ENCODE data around the gene GABRE. TPM values are rescaled to one million over a fixed set of nuclear protein-coding genes. Genes with fewer than 3 reads are reported as not detected.

The GABRE gene
- total and polyA plus RNA-seq, 2 of the 13 experiments (the other 11 are each of a cell fraction or from before 2014, with no cell fraction given): 12.2 to 66.2 TPM

GRCh38 chrX:151970661-151971060 is 3.8 kb downstream of the GABRE start (continued):
- TF ChIP-seq ZNF609 (CRISPR knock-in tag; IDR thresholded peaks at IDR 0.05; ENCODE audit: borderline replicate concordance) (peak; percentile 43), RCOR2 (CRISPR knock-in tag; IDR thresholded peaks at IDR 0.05) (0 out of 2 replicates have a peak, but pooled peaks have one; percentile 48), CBX5 (CRISPR knock-in tag; IDR thresholded peaks at IDR 0.05; ENCODE audit: borderline replicate concordance) (peak; percentile 22; the same call in 1 of the 2 replicates), SALL1 (CRISPR knock-in tag; IDR thresholded peaks at IDR 0.05) (peak; percentile 94), ARNT2 (CRISPR knock-in tag; IDR thresholded peaks at IDR 0.05; ENCODE audit: low read depth) (peak; percentile 55; the same call in 1 of the 2 replicates), ZNF558 (CRISPR knock-in tag; IDR thresholded peaks at IDR 0.05; ENCODE audit: borderline replicate concordance) (no peak), SOX6 (IDR thresholded peaks at IDR 0.05) (no peak), SOX6 (CRISPR knock-in tag; IDR thresholded peaks at IDR 0.05) (peak; percentile 68), ZNF263 (CRISPR knock-in tag; IDR thresholded peaks at IDR 0.05) (peak; percentile 97), RXRA (CRISPR knock-in tag; IDR thresholded peaks at IDR 0.05) (peak; percentile 71), SKIL (CRISPR knock-in tag; IDR thresholded peaks at IDR 0.05; ENCODE audit: borderline replicate concordance) (0 out of 2 replicates have a peak, but pooled peaks have one; percentile 53), BHLHE40 (IDR thresholded peaks at IDR 0.05; ENCODE audit: low read length) (no peak), RARA (CRISPR knock-in tag; IDR thresholded peaks at IDR 0.05) (peak; percentile 81), RNF219 (CRISPR knock-in tag; IDR thresholded peaks at IDR 0.05) (no peak), CEBPB (IDR thresholded peaks at IDR 0.05; ENCODE audit: borderline replicate concordance, low read depth, low read length) (peak; percentile 93), NFIC (IDR thresholded peaks at IDR 0.05; ENCODE audit: low read length) (0 out of 2 replicates have a peak, but pooled peaks have one; percentile 35), ELF3 (CRISPR knock-in tag; IDR thresholded peaks at IDR 0.05) (peak; percentile 73), NCOR1 (IDR thresholded peaks at IDR 0.05; ENCODE audit: borderline replicate concordance, low read length) (peak; percentile 53; the same call in 1 of the 2 replicates)
- TF ChIP-seq, protein P1, sequence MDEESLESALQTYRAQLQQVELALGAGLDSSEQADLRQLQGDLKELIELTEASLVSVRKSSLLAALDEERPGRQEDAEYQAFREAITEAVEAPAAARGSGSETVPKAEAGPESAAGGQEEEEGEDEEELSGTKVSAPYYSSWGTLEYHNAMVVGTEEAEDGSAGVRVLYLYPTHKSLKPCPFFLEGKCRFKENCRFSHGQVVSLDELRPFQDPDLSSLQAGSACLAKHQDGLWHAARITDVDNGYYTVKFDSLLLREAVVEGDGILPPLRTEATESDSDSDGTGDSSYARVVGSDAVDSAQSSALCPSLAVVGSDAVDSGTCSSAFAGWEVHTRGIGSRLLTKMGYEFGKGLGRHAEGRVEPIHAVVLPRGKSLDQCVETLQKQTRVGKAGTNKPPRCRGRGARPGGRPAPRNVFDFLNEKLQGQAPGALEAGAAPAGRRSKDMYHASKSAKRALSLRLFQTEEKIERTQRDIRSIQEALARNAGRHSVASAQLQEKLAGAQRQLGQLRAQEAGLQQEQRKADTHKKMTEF (CRISPR knock-in tag; IDR thresholded peaks at IDR 0.05): peak; percentile 65
- TF ChIP-seq, protein P2, sequence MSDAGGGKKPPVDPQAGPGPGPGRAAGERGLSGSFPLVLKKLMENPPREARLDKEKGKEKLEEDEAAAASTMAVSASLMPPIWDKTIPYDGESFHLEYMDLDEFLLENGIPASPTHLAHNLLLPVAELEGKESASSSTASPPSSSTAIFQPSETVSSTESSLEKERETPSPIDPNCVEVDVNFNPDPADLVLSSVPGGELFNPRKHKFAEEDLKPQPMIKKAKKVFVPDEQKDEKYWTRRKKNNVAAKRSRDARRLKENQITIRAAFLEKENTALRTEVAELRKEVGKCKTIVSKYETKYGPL (CRISPR knock-in tag; IDR thresholded peaks at IDR 0.05): peak; percentile 71; the same call in 1 of the 2 replicates

Measured in HepG2 (cell line).